ENCODE data around the gene ADAM17.
"Not testable (repeated sequence)": the region's sequence is repeated elsewhere in the genome, so short reads cannot be mapped to it uniquely, and the experiment has no call there.

Gene ADAM17

DNA sequence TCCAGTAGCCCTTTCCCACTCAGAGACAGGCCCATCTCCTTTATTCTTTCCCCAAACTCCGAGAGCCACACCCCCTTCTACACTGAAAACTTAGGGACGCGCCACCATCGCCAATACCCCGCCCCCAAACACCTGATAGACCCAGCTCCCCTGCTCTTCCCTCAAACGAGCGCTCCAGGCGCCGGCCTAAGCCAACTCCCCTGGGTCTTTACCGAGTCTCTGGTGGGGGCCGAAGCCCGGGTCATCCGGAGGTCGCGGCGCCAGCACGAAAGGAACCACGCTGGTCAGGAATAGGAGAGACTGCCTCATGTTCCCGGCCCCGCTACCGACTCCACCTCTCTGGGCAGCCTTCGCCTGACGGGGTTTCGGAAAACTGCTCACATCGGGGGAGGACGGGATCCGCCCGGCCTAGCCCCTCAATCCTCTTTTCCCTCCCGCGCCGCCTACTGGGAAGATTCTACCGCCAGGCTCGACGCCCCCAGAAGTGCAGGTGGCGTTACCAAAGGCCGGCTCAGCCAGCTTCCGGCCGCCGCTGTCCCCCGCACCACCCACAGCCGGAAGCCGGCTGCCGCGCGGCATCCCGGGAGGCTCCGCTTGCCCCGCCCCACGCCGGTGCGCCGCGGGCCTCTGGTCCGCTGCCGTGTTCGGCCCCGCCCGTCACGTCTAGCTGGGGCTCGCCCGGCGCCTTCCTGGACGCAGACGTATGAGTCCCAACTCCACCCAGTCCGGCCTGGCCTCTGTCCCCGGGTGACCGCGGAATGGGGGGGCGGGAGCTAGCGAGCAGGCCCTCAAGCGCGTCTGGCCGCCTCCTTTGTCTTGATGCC lies at the start of gene ADAM17:
ADAM17 (minus strand) TSS at position 534 of the 824 bp plus-strand sequence; CDS start at position 309, 225 bp downstream.
- peak; percentile 69 for DNase-seq (ENCODE audit: low read depth)

DNA sequence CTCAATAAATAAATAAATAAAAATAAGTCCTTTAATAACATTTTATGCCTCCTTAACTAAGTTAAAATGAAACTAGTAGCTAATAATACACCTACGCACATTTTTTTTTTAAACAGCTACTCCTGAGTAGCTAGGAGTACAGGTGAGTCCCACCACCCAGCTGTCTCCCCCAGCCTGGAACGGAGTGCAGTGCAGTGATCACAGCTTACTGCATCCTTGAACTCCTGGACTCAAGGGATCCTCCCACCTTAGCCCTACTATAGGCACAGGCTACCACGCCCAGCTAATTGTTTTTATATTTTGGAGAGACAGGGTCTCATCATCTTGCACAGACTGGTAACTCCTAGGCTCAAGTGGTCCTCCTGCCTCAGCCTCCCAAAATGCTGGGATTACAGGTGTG lies 46.8 kb upstream of the ADAM17 start:
- no peak for DNase-seq (ENCODE audit: low read depth)

DNA sequence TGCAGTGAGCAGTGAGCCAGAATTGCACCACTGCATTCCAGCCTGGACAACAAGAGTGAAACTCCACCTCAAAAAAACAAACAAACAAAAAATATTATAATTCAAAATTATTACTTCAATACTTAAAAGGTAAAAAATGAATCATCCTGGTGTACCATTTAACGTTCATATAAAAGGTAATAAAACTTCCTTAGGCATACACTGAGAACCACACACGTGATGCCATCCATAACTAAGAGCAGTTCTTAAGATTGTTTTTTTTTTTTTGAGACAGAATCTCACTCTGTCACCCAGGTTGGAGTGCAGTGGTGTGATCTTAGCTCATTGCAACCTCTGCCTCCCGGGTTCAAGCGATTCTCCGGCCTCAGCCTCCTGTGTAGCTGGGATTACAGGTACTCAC lies 45.8 kb upstream of the ADAM17 start:
- DNase-seq (ENCODE audit: low read depth): no peak

GRCh38 chr2:9599430-9599829 lies 43.8 kb upstream of the ADAM17 start:
- DNase-seq (ENCODE audit: low read depth): no peak

DNA sequence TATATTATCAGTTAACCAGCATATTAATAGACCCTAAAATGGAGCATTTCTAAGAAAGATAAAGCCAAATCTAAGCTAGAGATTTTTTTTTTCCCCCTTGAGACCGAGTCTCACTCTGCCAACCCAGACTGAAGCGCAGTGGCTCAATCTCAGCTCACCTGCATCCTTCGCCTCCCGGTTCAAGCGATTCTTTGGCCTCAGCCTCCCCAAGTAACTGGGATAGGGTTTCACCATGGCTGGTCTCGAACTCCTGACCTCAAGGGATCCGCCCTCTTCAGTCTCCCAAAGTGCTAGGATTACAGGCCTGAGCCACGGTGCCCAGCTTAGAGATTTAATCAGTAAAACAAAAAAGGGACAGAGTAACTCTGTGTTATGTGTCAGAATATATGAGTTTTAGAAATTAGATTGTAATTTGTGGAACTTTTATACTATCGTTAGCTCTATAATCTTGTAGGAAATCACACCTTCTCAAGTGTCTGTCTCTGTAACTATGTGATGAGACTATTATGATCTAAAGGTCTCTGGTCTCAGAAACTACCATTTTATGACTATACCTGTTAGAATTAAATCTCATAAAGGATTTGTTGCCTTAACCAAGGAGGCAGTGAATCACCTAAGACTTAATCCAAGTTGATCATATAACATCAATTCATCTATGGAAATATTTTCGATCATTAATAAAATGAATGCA lies 41.1 kb upstream of the ADAM17 start:
- DNase-seq (ENCODE audit: low read depth): no peak

- no peak for DNase-seq (ENCODE audit: low read depth)
These were observed 40.1 kb upstream of the ADAM17 start for GRCh38 chr2:9595746-9596145.

- not testable (repeated sequence) for DNase-seq (ENCODE audit: low read depth)
These were observed 39.6 kb upstream of the ADAM17 start for GRCh38 chr2:9595256-9595655.

GRCh38 chr2:9594366-9595054 lies 38.9 kb upstream of the ADAM17 start:
- DNase-seq (ENCODE audit: low read depth): no peak

DNA sequence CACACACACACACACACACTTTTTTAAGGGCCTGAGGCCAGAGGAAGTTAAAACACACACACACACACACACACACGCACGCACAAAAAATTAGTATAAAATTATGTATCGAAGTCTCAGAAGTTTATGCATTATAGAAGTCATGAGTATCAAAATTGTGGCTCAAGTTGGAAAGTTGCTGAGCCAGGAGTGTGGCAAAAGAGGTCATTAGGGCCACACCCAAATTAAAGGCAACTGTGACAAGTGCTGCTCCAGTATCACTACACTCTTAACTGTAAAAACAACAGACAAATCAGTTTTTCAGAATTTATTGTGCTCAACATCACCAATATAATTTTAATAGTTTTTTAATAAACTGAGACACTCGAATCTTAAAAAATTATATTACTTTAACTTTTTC lies 38.3 kb upstream of the ADAM17 start:
- no peak for DNase-seq (ENCODE audit: low read depth)

DNA sequence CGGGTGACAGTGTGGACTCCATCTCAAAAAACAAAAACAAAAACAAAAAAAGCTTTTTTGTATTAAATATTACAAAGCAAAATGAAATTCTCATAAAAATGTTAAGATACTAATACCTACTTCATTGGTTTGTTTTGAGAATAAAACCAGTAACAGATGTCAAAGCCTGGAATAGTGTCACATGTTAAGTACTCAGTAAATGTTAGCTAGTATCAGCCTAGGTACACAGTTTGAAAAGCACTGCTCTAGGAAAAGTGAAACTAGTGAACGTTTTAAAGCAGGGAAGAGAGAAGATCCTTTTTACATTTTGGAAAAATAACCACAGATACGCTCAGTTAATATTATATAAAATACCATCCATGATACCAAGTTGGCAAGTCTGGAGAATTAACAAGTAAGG lies 37.1 kb upstream of the ADAM17 start:
- no peak for DNase-seq (ENCODE audit: low read depth)

DNA sequence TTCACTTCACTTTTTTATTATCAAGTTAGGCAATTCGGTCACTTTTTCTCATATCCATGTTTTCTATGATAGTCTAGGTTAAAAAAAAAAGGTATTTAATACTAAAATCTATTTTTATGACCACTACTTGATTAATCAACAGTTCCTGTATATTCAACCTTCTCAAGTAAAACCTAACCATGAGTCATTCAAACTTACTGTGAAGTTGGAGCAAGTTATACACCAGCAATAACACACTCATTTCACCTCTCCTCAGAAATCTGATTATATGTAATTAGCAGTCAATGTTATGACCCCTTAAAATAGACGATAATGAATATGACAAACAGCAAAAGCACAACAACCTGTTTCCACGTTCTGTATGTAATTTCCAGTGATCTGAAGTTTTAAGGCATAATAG lies 35.0 kb upstream of the ADAM17 start:
- no peak for DNase-seq (ENCODE audit: low read depth)

DNA sequence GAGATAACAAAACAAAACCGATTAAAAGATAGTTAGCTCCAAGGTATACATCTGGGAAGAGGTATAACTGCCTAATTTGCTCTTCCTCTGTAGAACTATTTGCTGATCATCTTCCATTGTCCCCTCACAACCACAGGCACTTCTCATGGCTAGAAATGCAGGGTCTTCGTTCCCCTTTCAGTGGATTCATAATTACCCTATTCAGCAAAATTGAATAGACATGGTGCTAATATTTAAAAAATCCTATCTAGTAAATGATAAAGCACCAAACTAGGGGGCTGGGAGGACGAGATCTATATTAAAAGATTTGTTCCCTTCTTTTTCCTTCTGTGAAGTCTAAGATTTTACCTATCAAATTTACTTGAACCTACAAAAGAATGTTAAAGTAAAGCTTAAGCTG lies 30.8 kb upstream of the ADAM17 start:
- no peak for DNase-seq (ENCODE audit: low read depth)

- no peak for DNase-seq (ENCODE audit: low read depth)
These were observed 29.9 kb upstream of the ADAM17 start for GRCh38 chr2:9585486-9585885.

GRCh38 chr2:9584902-9585301 lies 29.3 kb upstream of the ADAM17 start:
- not testable (repeated sequence) for DNase-seq (ENCODE audit: low read depth)

DNA sequence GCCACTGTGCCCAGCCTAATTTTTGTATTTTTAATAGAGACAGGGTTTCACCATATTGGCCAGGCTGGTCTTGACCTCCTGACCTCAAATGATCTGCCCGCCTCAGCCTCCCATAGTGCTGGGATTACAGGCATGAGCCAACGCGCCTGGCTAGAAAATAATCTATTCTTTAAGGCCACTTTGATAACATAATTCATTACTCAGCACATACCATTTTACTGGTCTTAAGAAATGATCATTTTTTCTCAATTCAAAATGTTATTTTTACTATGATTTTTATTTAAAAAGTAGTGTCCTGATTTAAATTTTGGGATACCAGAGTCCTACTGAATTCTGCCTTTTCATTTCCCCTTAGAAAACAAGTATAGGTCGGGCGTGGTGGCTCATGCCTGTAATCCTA lies 27.0 kb upstream of the ADAM17 start:
- no peak for DNase-seq (ENCODE audit: low read depth)

GRCh38 chr2:9578467-9579235 lies 23.0 kb upstream of the ADAM17 start:
- DNase-seq (ENCODE audit: low read depth): no peak

DNA sequence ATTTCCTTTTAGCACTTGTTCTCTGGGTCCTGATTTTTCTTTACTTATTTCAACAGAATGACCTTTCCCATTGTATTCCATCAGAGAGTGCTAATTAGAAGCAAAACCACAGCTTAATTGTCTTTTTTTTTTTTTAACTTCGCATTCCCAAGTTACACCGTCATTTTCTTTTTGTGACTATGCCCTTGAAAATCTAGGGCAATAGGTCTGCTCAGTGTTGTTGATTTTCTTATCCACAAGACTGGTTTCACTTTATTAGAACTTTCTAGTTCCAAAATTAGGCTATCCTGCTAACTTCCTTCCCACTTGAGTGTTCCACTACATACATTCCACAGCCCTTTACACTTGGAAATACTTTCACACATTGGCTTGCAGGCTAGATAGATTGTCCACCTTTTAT lies 18.7 kb upstream of the ADAM17 start:
- no peak for DNase-seq (ENCODE audit: low read depth)

DNA sequence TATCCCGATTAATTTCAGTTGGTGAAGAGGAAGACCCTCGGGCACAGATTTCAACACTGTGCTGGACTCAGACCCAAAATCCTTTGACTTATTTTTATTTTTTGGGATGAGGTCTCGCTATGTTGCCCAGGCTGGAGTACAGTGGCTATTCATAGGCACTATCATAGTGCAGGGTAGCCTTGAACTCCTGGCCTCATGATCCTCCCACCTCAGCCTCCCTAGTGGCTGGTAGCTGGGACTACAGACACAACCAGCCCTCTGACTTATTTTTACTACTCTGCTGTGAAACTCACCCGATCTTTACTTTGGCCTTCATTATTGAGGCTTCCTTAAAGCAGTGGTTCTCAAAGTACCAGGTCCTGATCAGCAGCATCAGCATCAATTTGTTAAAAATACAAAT lies 18.2 kb upstream of the ADAM17 start:
- no peak for DNase-seq (ENCODE audit: low read depth)

DNA sequence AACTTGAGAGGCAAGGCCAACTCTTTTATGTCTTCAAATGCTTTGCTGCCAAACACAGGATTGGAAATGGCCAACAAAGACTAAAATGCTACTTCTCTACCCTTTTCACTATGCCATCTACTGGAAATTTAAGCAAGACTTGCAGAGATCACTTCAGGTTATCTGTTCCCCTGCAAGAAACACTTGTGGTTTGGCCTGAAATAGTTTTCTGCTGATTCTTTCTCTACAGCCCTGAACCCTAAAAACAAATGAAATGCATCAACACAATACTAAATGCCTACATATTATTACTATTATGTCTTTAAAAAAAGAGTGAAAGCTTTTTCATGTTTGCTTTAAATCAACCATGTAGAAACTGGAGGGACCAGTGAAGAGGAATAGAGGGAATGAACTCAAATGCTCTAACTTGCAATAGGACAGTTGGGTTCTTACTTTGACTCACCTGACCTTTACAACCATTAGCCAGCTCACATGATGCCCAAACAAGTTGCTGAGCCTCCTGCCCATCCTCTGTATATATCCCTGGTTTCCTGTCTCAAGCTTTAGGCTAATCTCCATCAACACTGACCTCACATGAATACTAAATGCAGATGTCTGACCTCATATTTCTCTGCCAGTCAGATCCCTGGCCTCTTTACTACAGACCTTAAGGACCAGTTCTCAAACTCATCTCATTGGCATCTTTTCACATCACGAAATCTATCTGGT lies 17.5 kb upstream of the ADAM17 start:
- no peak for DNase-seq (ENCODE audit: low read depth)

- DNase-seq (ENCODE audit: low read depth): no peak
These were observed 14.8 kb upstream of the ADAM17 start for GRCh38 chr2:9570182-9571060.
